ENCODE measurements around the gene MT1B.
"Not testable (repeated sequence)": the region's sequence is repeated elsewhere in the genome, so short reads cannot be mapped to it uniquely, and the experiment has no call there.

The MT1B gene

GRCh38 chr16:56637814-56638750 is 13.6 kb upstream of the MT1B start, which contains the start of gene MT1A:
MT1A (plus strand) TSS chr16:56638666; CDS start chr16:56638739, 73 bp downstream.
- DNase-seq (ENCODE audit: low spot score) = no peak

GRCh38 chr16:56639045-56639444 is 12.6 kb upstream of the MT1B start:
- no peak for DNase-seq (ENCODE audit: low spot score)

GRCh38 chr16:56640076-56640475 is 11.6 kb upstream of the MT1B start:
- no peak for DNase-seq (ENCODE audit: low spot score)

GRCh38 chr16:56641166-56641565 is 10.5 kb upstream of the MT1B start:
- no peak for DNase-seq (ENCODE audit: low spot score)

- DNase-seq (ENCODE audit: low spot score) = no peak
These were observed 8.5 kb upstream of the MT1B start for GRCh38 chr16:56643080-56643778.

GRCh38 chr16:56643833-56644232 is 7.9 kb upstream of the MT1B start:
- no peak for DNase-seq (ENCODE audit: low spot score)

GRCh38 chr16:56645311-56645710 is 6.4 kb upstream of the MT1B start:
- no peak for DNase-seq (ENCODE audit: low spot score)

GRCh38 chr16:56645838-56646237 is 5.8 kb upstream of the MT1B start:
- no peak for DNase-seq (ENCODE audit: low spot score)

GRCh38 chr16:56647641-56648431 is 3.9 kb upstream of the MT1B start:
- DNase-seq (ENCODE audit: low spot score) = no peak

- DNase-seq (ENCODE audit: low spot score) = no peak
These were observed 2.4 kb upstream of the MT1B start for GRCh38 chr16:56649271-56649670.

GRCh38 chr16:56649820-56650219 is 1.9 kb upstream of the MT1B start:
- DNase-seq (ENCODE audit: low spot score) = no peak

- DNase-seq (ENCODE audit: low spot score) = no peak
These were observed 914 bp downstream of the MT1B start for GRCh38 chr16:56652600-56652999.

- no peak for DNase-seq (ENCODE audit: low spot score)
These were observed 1.5 kb downstream of the MT1B start for GRCh38 chr16:56653218-56653617.

GRCh38 chr16:56657555-56658326 is 6.1 kb downstream of the MT1B start, which contains the start of gene MT1F:
MT1F (plus strand) TSS chr16:56657959; CDS start chr16:56658059, 100 bp downstream.
- peak; percentile 43 for DNase-seq (ENCODE audit: low spot score)

GRCh38 chr16:56658327-56658875 is 6.7 kb downstream of the MT1B start:
- DNase-seq (ENCODE audit: low spot score) = no peak

- no peak for DNase-seq (ENCODE audit: low spot score)
These were observed 11.0 kb downstream of the MT1B start for GRCh38 chr16:56662357-56663354.

- no peak for DNase-seq (ENCODE audit: low spot score)
These were observed 12.8 kb downstream of the MT1B start for GRCh38 chr16:56664506-56664905.

- not testable (repeated sequence) for DNase-seq (ENCODE audit: low spot score)
These were observed 13.9 kb downstream of the MT1B start for GRCh38 chr16:56665286-56666261.
